Mesenchymal stem cell (in vitro differentiated cells and primary cell): ENCODE measurements around the gene C1orf174.

Experiments used
- DNase-seq: peaks from one replicate; pipeline ENCODE4 v3.0.0-alpha.2; 2013
- H2AFZ ChIP-seq: one replicate; pipeline ENCODE4 v1.6.1; 2013; ENCODE audit warnings: low read depth, mild to moderate bottlenecking, control low read depth, inconsistent platforms, low read length, moderate library complexity
- H2AK5ac ChIP-seq: 2 replicates; pipeline ENCODE4 v1.6.1; 2013; ENCODE audit warnings: low read length, moderate library complexity, mild to moderate bottlenecking, inconsistent platforms; ENCODE audit not compliant: severe bottlenecking
- H2BK120ac ChIP-seq: one replicate; pipeline ENCODE4 v1.6.1; 2013; ENCODE audit warnings: low read depth, mild to moderate bottlenecking, inconsistent platforms, low read length, moderate library complexity
- H2BK12ac ChIP-seq, 2 experiments: one replicate each; pipeline ENCODE4 v1.6.1; 2013; ENCODE audit warnings: inconsistent platforms in 2 of 2, low read length in 2 of 2, mild to moderate bottlenecking in 2 of 2, moderate library complexity in 2 of 2, control low read depth in 1 of 2
- H2BK15ac ChIP-seq: one replicate; pipeline ENCODE4 v1.6.1; 2013; ENCODE audit warnings: mild to moderate bottlenecking, low read depth, inconsistent platforms; ENCODE audit not compliant: poor library complexity, severe bottlenecking
- H2BK5ac ChIP-seq: 2 replicates; pipeline ENCODE4 v1.6.1; 2013; ENCODE audit warnings: low read depth, mild to moderate bottlenecking, low read length, control low read depth, inconsistent platforms; ENCODE audit not compliant: poor library complexity, severe bottlenecking
- H3K14ac ChIP-seq, 2 experiments: one replicate each; pipeline ENCODE4 v1.6.1; 2013; ENCODE audit warnings: inconsistent platforms in 2 of 2, low read length in 2 of 2, control low read depth in 1 of 2, mild to moderate bottlenecking in 1 of 2, moderate library complexity in 1 of 2
- H3K18ac ChIP-seq, 2 experiments: one replicate each; pipeline ENCODE4 v1.6.1; 2013; ENCODE audit warnings: inconsistent platforms in 2 of 2, low read length in 2 of 2, control low read depth in 1 of 2, low read depth in 1 of 2, mild to moderate bottlenecking in 1 of 2
- H3K23ac ChIP-seq, 2 experiments: one replicate each; pipeline ENCODE4 v1.6.1; 2013; ENCODE audit warnings: inconsistent platforms in 2 of 2, low read length in 2 of 2, mild to moderate bottlenecking in 2 of 2, moderate library complexity in 2 of 2, control low read depth in 1 of 2
- H3K27ac ChIP-seq: 2 replicates; pipeline ENCODE4 v1.5.1; 2013; ENCODE audit warnings: mild to moderate bottlenecking, moderate library complexity, low read length, control low read depth, inconsistent platforms; ENCODE audit not compliant: poor library complexity, severe bottlenecking
- H3K27me3 ChIP-seq, 2 experiments: 2 replicates each; pipeline versions ENCODE4 v1.6.1 to v1.7.0; 2013; ENCODE audit warnings: low read length in 2 of 2, mild to moderate bottlenecking in 2 of 2, moderate library complexity in 2 of 2, control low read depth in 1 of 2, inconsistent platforms in 1 of 2; ENCODE audit not compliant: control insufficient read depth in 1 of 2, insufficient read depth in 1 of 2
- H3K36me3 ChIP-seq, 2 experiments: 2 replicates each; pipeline versions ENCODE4 v1.6.1 to v1.7.0; 2013; ENCODE audit warnings: low read length in 2 of 2, control low read depth in 1 of 2, inconsistent platforms in 1 of 2, low read depth in 1 of 2, mild to moderate bottlenecking in 1 of 2; ENCODE audit not compliant: insufficient read depth in 2 of 2, control insufficient read depth in 1 of 2
- H3K4ac ChIP-seq, 2 experiments: one replicate each; pipeline ENCODE4 v1.6.1; 2013; ENCODE audit warnings: inconsistent platforms in 2 of 2, low read length in 2 of 2, mild to moderate bottlenecking in 2 of 2, moderate library complexity in 2 of 2, control low read depth in 1 of 2, low read depth in 1 of 2
- H3K4me1 ChIP-seq: 2 replicates; pipeline ENCODE4 v1.6.1; 2013; ENCODE audit warnings: low read depth, low read length, control low read depth; ENCODE audit not compliant: control insufficient read depth, insufficient read depth
- H3K4me2 ChIP-seq: 2 replicates; pipeline ENCODE4 v1.6.1; 2013; ENCODE audit warnings: low read length, mild to moderate bottlenecking, inconsistent platforms; ENCODE audit not compliant: poor library complexity, severe bottlenecking
- H3K4me3 ChIP-seq, 2 experiments: 2 replicates each; pipeline versions ENCODE4 v1.5.1 to v1.7.0; 2013; ENCODE audit warnings: low read length in 2 of 2, mild to moderate bottlenecking in 2 of 2, control low read depth in 1 of 2, low read depth in 1 of 2; ENCODE audit not compliant: insufficient read depth in 1 of 2
- H3K79me1 ChIP-seq: replicated peaks from 2 replicates; pipeline ENCODE4 v1.6.1; 2013; ENCODE audit warnings: mild to moderate bottlenecking, control low read depth, low read length, inconsistent platforms; ENCODE audit not compliant: poor library complexity, severe bottlenecking
- H3K9ac ChIP-seq: 2 replicates; pipeline ENCODE4 v1.7.0; 2013; ENCODE audit warnings: mild to moderate bottlenecking, low read length, moderate library complexity
- H3K9me3 ChIP-seq: 2 replicates; pipeline ENCODE4 v1.7.0; 2013; ENCODE audit warnings: mild to moderate bottlenecking, low read length; ENCODE audit not compliant: control insufficient read depth
- H4K8ac ChIP-seq: one replicate; pipeline ENCODE4 v1.6.1; 2013; ENCODE audit warnings: inconsistent platforms, mild to moderate bottlenecking, low read length, moderate library complexity
- H4K91ac ChIP-seq: one replicate; pipeline ENCODE4 v1.6.1; 2013; ENCODE audit warnings: mild to moderate bottlenecking, low read length, inconsistent platforms
- whole genome bisulfite sequencing: methylation state at CpG from one replicate; pipeline ENCODE4 v1.1.7; 2013; ENCODE audit warnings: mixed read lengths; 5-methylcytosine and 5-hydroxymethylcytosine counted together

The C1orf174 gene

GRCh38 chr1:3944578-3945125 is 44.6 kb upstream of the C1orf174 start:
- no peak overlapping the region for H2BK5ac ChIP-seq
- H3K36me3 ChIP-seq = no peaks in the 10 kb centered on the region
- peaks cover 0 to 7% of the 10 kb centered on the region in 2 experiments for H3K27me3 ChIP-seq
- no peaks in the 10 kb centered on the region for H3K4me1 ChIP-seq
- no peak for DNase-seq
- H4K91ac ChIP-seq = no peak overlapping the region
- H3K9me3 ChIP-seq = no peaks in the 10 kb centered on the region
- no peaks in the 10 kb centered on the region for H3K79me1 ChIP-seq
- H2AFZ ChIP-seq = no peak overlapping the region
- no peak overlapping the region for H3K4ac ChIP-seq
- 76% methylated on average over 13 of the region's 13 CpGs for WGBS
- no peak overlapping the region for H3K9ac ChIP-seq
- no peak overlapping the region for H3K18ac ChIP-seq
- H3K14ac ChIP-seq = no peak overlapping the region
- no peak overlapping the region for H3K27ac ChIP-seq
- no peak overlapping the region for H2AK5ac ChIP-seq
- no peak overlapping the region for H3K4me3 ChIP-seq
- H2BK15ac ChIP-seq = no peak overlapping the region
- no peak overlapping the region for H3K23ac ChIP-seq
- H2BK12ac ChIP-seq = no peak overlapping the region
- no peak overlapping the region for H2BK120ac ChIP-seq
- H4K8ac ChIP-seq = no peak overlapping the region
- H3K4me2 ChIP-seq = no peak overlapping the region

- no peak overlapping the region for H2BK12ac ChIP-seq
- H3K4me1 ChIP-seq = no peaks in the 10 kb centered on the region
- H3K27ac ChIP-seq = no peak overlapping the region
- no peak overlapping the region for H3K4me3 ChIP-seq
- H3K4me2 ChIP-seq = no peak overlapping the region
- H3K36me3 ChIP-seq = no peaks in the 10 kb centered on the region
- no peaks in the 10 kb centered on the region for H3K9me3 ChIP-seq
- WGBS = 86% methylated on average over 29 of the region's 29 CpGs
- no peak overlapping the region for H3K9ac ChIP-seq
- H4K91ac ChIP-seq = no peak overlapping the region
- DNase-seq = no peak
- no peak overlapping the region for H3K14ac ChIP-seq
- no peak overlapping the region for H2AK5ac ChIP-seq
- no peak overlapping the region for H2BK120ac ChIP-seq
- peaks cover 0 to 7% of the 10 kb centered on the region in 2 experiments for H3K27me3 ChIP-seq
- H3K18ac ChIP-seq = no peak overlapping the region
- no peak overlapping the region for H2BK5ac ChIP-seq
- H3K23ac ChIP-seq = no peak overlapping the region
- no peak overlapping the region for H2AFZ ChIP-seq
- no peak overlapping the region for H3K4ac ChIP-seq
- no peaks in the 10 kb centered on the region for H3K79me1 ChIP-seq
- no peak overlapping the region for H2BK15ac ChIP-seq
- no peak overlapping the region for H4K8ac ChIP-seq
Measured at GRCh38 chr1:3943806-3944577, 43.9 kb upstream of the C1orf174 start.

GRCh38 chr1:3943123-3943431 is 43.0 kb upstream of the C1orf174 start:
- DNase-seq = no peak
- no peak overlapping the region for H3K9ac ChIP-seq
- 97% methylated on average over 11 of the region's 11 CpGs for WGBS

DNA sequence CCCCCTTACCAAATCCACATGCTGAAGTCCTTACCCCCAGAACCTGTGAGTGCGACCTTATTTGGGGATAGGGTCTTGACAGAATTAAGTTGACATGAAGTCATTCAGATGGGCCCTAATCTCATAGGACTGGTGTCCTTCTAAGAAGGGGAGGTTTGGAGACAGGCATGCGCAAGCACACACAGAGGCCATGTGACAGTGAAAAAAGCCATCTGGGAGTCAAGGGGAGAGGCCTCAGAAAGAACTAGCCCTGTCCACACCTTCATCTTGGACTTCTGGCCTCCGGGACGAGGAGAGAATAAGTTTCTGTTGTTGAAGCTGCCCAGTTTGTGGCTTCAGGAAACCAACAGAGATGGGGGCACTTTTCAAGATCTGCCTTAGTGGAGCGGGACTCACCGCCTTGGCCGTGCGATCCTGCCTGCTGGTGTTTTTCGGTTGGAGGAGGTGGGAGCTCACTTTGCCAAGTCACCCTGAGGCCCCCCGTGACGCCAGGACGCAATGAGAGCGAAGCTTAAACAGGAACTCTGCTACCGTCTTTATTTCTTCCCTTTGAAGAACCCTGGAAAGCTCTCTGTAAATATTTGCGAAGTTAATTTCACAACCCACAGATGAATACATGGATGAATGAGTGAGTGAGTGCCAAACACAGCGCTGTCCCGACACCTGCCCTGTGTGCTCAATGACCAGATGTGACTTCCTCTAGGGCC is 42.5 kb upstream of the C1orf174 start:
- peaks cover 0 to 7% of the 10 kb centered on the region in 2 experiments for H3K27me3 ChIP-seq
- H2AFZ ChIP-seq = no peak overlapping the region
- no peak overlapping the region for H3K27ac ChIP-seq
- DNase-seq = no peak
- no peak overlapping the region for H3K4me2 ChIP-seq
- H2BK15ac ChIP-seq = no peak overlapping the region
- H2BK12ac ChIP-seq = no peak overlapping the region
- no peak overlapping the region for H3K23ac ChIP-seq
- H3K9ac ChIP-seq = no peak overlapping the region
- H3K36me3 ChIP-seq = no peaks in the 10 kb centered on the region
- no peak overlapping the region for H2BK5ac ChIP-seq
- peaks cover 6% of the 10 kb centered on the region for H3K9me3 ChIP-seq
- H2BK120ac ChIP-seq = no peak overlapping the region
- H2AK5ac ChIP-seq = no peak overlapping the region
- H3K14ac ChIP-seq = no peak overlapping the region
- H3K79me1 ChIP-seq = no peaks in the 10 kb centered on the region
- no peak overlapping the region for H4K91ac ChIP-seq
- 89% methylated on average over 16 of the region's 17 CpGs for WGBS
- no peak overlapping the region for H3K18ac ChIP-seq
- no peak overlapping the region for H4K8ac ChIP-seq
- no peak overlapping the region for H3K4me3 ChIP-seq
- H3K4me1 ChIP-seq = no peaks in the 10 kb centered on the region
- H3K4ac ChIP-seq = no peak overlapping the region

More at GRCh38 chr1:3943123-3943431, 43.0 kb upstream of the C1orf174 start:
- H3K4me3 ChIP-seq = no peak overlapping the region
- no peak overlapping the region for H2BK120ac ChIP-seq
- H3K36me3 ChIP-seq = no peaks in the 10 kb centered on the region
- peaks cover 0 to 7% of the 10 kb centered on the region in 2 experiments for H3K27me3 ChIP-seq
- no peak overlapping the region for H2AFZ ChIP-seq
- H3K79me1 ChIP-seq = no peaks in the 10 kb centered on the region
- H3K23ac ChIP-seq = no peak overlapping the region
- no peak overlapping the region for H2AK5ac ChIP-seq
- no peaks in the 10 kb centered on the region for H3K4me1 ChIP-seq
- H3K18ac ChIP-seq = no peak overlapping the region
- H2BK15ac ChIP-seq = no peak overlapping the region
- H3K27ac ChIP-seq = no peak overlapping the region
- no peak overlapping the region for H4K8ac ChIP-seq
- H3K9me3 ChIP-seq = peaks cover 4% of the 10 kb centered on the region
- no peak overlapping the region for H2BK5ac ChIP-seq
- no peak overlapping the region for H3K4me2 ChIP-seq
- no peak overlapping the region for H4K91ac ChIP-seq
- no peak overlapping the region for H2BK12ac ChIP-seq
- no peak overlapping the region for H3K4ac ChIP-seq
- no peak overlapping the region for H3K14ac ChIP-seq
